K562 (cell line): ENCODE data around the gene TMEM170A. TPM values are rescaled to one million over a fixed set of nuclear protein-coding genes. Genes with fewer than 3 reads are reported as not detected.

ENCODE experiments used
- ASH1L ChIP-seq: fragments of 450-650 bp; IDR thresholded peaks from 2 replicates; pipeline ENCODE4 v1.6.1; 2018; ENCODE audit warnings: borderline replicate concordance, mild to moderate bottlenecking, low read depth; ENCODE audit not compliant: partially characterized antibody
- BMI1 ChIP-seq: fragments of 150-350 bp; IDR thresholded peaks from 2 replicates; pipeline ENCODE4 v1.6.1; 2014; ENCODE audit warnings: low read length
- CREBBP ChIP-seq: IDR thresholded peaks from one replicate; pipeline ENCODE4 v1.6.1; 2012; ENCODE audit warnings: low read depth, mild to moderate bottlenecking, control low read depth, inconsistent platforms, low read length
- HDAC2 ChIP-seq: fragments of 450-650 bp; IDR thresholded peaks from 2 replicates; pipeline ENCODE4 v1.6.1; 2016; ENCODE audit warnings: mild to moderate bottlenecking
- HNRNPLL ChIP-seq: fragments of 200-400 bp; formaldehyde crosslinking; IDR thresholded peaks from 2 replicates; pipeline ENCODE4 v1.6.1; 2017; ENCODE audit warnings: low read length, low read depth, mild to moderate bottlenecking; ENCODE audit not compliant: poor library complexity, severe bottlenecking
- MTA2 ChIP-seq: fragments of 450-650 bp; IDR thresholded peaks from 2 replicates; pipeline ENCODE4 v1.6.1; 2016; ENCODE audit warnings: low read depth
- NCOR1 ChIP-seq: fragments of 450-650 bp; IDR thresholded peaks from 2 replicates; pipeline ENCODE4 v1.6.1; 2016; ENCODE audit warnings: mild to moderate bottlenecking, moderate library complexity
- PTTG1 ChIP-seq: fragments of 450-650 bp; IDR thresholded peaks from 2 replicates; pipeline ENCODE4 v1.6.1; 2016; ENCODE audit warnings: low read depth, mild to moderate bottlenecking, missing genetic modification characterization, missing compliant biosample characterization
- RAD21 ChIP-seq, 2 experiments: fragments of 250-450 bp in 1 of 2; fragments of 450-650 bp in 1 of 2; sonication (Bioruptor Pico) in 1 of 2; formaldehyde crosslinking in 1 of 2; IDR thresholded peaks in 1 of 2; conservative IDR thresholded peaks in 1 of 2; 2 replicates each; pipeline versions ENCODE4 v1.4.0 to v1.8.0; 2020 to 2022; ENCODE audit warnings: mild to moderate bottlenecking in 2 of 2, moderate library complexity in 1 of 2
- STAT5B ChIP-seq: fragments of 250-450 bp; sonication (Bioruptor Pico); IDR thresholded peaks from 2 replicates; pipeline ENCODE4 v1.8.0; 2021; ENCODE audit warnings: mild to moderate bottlenecking, inconsistent platforms
- TCF3 ChIP-seq: sonication (generic); formaldehyde crosslinking; IDR thresholded peaks from 2 replicates; pipeline ENCODE4 v1.4.0; 2020; ENCODE audit warnings: mild to moderate bottlenecking, missing genetic modification reagents
- ZEB2 ChIP-seq: fragments of 450-650 bp; IDR thresholded peaks from 2 replicates; pipeline ENCODE4 v1.6.1; 2016
- ZNF23 ChIP-seq: fragments of 250-450 bp; sonication (Bioruptor Pico); IDR thresholded peaks from 2 replicates; pipeline ENCODE4 v1.4.0; 2020; ENCODE audit warnings: mild to moderate bottlenecking
- ZNF239 ChIP-seq: fragments of 250-450 bp; sonication (Bioruptor Pico); IDR thresholded peaks from 2 replicates; pipeline ENCODE4 v1.4.0; 2020; ENCODE audit warnings: mild to moderate bottlenecking
- ZNF561 ChIP-seq: fragments of 450-650 bp; formaldehyde crosslinking; conservative IDR thresholded peaks from 2 replicates; pipeline ENCODE4 v1.4.0; 2020; ENCODE audit warnings: mild to moderate bottlenecking, moderate library complexity
- ZNF766 ChIP-seq: fragments of 200-800 bp; sonication (Bioruptor generic); conservative IDR thresholded peaks from 2 replicates; pipeline ENCODE4 v1.6.1; 2016; ENCODE audit warnings: missing genetic modification characterization, missing compliant biosample characterization
- polyA plus RNA-seq, 8 experiments: library from polyadenylated mRNA; depleted of rRNA in 4 of 8; stranded (reverse) in 5 of 8; unstranded in 3 of 8; fragments of >200 nt; fragmentation: Nextera tagmentation in 2 of 8; fragmentation: Illumina TruSeq in 1 of 8; extraction: Ambion mirVana in 2 of 8; extraction: Trizol in 1 of 8; gene quantifications; 2 replicates each; pipeline versions ENCODE4 v1.2.1 to v1.2.3, GENCODE V29; 2011 to 2014; ENCODE audit warnings: inconsistent platforms in 1 of 8, missing spikeins in 1 of 8
- total RNA-seq, 7 experiments: library from RNA; depleted of rRNA in 6 of 7; stranded (reverse); fragments of >200 nt in 6 of 7; fragmentation: Illumina TruSeq in 2 of 7; extraction: Trizol in 2 of 7; gene quantifications; 2 replicates each; pipeline versions ENCODE4 v1.2.1 to v1.2.3, GENCODE V29; 2011 to 2021; ENCODE audit warnings: low replicate concordance in 1 of 7
- TF ChIP-seq, protein P1 (sequence below): fragments of 250-450 bp; sonication (Bioruptor Pico); IDR thresholded peaks from 2 replicates; pipeline ENCODE4 v1.5.0; 2021; ENCODE audit warnings: mild to moderate bottlenecking, moderate library complexity
- TF ChIP-seq, protein P2 (sequence below): sonication (generic); formaldehyde crosslinking; IDR thresholded peaks from 2 replicates; pipeline ENCODE4 v1.5.0; 2020; ENCODE audit warnings: missing genetic modification reagents
- TF ChIP-seq, protein P3 (sequence below), 3 experiments: IDR thresholded peaks in 2 of 3; conservative IDR thresholded peaks in 1 of 3; 2 replicates each; pipeline ENCODE4 v1.5.1; 2011 to 2012; ENCODE audit warnings: low read length in 3 of 3, mild to moderate bottlenecking in 3 of 3, control low read depth in 2 of 3, improper control_type of control experiment in 1 of 3, inconsistent platforms in 1 of 3, low read depth in 1 of 3, mixed read lengths in 1 of 3, moderate library complexity in 1 of 3; ENCODE audit not compliant: insufficient read depth in 2 of 3
- TF ChIP-seq, protein P4 (sequence below): sonication (generic); formaldehyde crosslinking; IDR thresholded peaks from 2 replicates; pipeline ENCODE4 v1.8.0; 2022; ENCODE audit warnings: mild to moderate bottlenecking, missing genetic modification reagents

Gene TMEM170A
- total and polyA plus RNA-seq, 9 of the 15 experiments (the other 6 are each of a cell fraction or from before 2014, with no cell fraction given) = 6.1 to 30.2 (median 15.0) TPM

DNA sequence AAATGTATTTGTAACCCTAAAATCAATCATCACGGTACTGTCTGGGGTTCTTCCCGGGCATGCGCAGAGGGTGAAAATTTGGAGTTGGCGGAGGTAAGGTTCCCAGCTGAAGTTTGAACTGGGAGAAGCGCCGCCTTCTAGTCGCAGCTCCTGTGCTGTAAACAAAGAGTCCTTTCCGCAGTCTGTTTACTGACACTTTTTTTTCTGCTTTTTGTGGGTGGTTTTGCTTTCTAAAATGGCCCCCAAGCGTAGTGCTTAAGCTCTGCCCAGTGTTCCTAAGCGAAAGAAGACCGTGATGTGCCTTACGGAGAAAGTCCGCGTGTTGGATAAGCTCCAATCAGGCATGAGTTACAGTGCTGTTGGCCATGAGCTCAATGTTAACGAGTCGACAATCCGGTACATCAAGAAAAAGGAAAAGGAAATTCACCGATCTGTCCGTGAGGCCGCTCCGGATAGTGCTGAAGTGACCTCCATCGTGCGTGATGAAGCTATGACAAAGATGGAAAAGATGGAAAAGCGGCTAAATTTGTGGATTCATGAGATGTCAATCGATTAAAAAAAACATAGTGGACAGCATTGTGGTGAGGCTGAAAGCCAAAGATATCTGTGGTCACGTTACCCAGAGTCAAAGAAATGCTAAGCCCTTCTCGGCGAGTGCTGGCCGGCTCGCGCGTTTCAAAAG lies 30.6 kb downstream of the TMEM170A start (continued):
- TF ChIP-seq, protein P1, sequence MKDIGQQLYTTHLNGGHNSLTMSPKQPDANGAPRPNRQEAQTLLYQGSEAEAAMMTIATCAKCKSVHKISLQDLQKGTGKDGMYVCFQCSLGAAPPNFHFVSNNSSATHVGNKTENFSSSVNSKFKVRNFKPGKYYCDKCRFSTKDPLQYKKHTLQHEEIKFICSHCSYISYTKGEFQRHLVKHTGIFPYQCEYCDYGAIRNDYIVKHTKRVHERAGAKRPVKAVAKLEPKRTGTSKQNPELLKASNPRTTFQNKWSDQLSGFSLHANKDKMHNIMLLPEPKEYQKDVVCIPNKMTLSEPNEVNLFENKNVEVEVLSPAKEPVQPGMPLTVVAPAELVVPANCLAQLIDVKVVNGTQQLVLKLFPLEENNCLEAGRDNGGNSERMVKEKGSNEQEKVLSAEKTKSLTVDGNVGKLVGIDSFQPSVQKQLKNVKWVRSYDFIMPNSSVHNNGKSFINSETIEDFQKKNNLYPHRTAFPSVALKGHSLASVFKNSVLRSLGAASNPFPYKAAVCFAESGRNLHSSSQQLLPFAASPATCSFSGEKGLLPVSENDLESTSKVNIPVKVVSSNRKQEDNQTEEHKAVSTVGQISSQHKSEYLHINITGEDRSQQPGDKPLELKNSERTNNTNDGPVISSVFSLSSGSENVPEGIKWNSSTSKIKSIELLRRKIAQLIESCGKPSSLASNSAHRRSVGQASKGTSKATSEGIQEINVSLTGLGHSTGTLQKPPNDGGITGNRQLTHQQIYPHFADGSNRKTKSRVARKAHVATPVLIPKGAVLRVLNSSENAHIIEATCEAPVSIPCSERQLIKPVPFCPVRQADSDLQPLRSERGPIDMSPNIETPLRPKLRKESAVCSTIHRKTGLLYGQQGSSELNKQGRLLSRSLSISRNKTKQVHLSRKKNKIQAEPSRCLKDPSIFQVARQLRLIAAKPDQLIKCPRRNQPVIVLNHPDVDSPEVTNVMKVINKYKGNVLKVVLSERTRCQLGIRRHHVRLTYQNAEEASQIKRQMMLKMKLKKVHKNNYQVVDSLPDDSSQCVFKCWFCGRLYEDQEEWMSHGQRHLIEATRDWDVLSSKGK (CRISPR knock-in tag) = no peak
- TF ChIP-seq RAD21 (CRISPR knock-in tag; conservative IDR thresholded peaks at IDR 0.05 in 1 of 2, IDR thresholded peaks at IDR 0.05 in 1 of 2) = 0 out of 4 replicates have a peak, but pooled peaks of 1 of the 2 experiments have one; percentile 16
- peak; percentile 17 for TF ChIP-seq ASH1L
- TF ChIP-seq, protein P2, sequence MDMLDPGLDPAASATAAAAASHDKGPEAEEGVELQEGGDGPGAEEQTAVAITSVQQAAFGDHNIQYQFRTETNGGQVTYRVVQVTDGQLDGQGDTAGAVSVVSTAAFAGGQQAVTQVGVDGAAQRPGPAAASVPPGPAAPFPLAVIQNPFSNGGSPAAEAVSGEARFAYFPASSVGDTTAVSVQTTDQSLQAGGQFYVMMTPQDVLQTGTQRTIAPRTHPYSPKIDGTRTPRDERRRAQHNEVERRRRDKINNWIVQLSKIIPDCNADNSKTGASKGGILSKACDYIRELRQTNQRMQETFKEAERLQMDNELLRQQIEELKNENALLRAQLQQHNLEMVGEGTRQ (CRISPR knock-in tag) = peak; percentile 47
- no peak for TF ChIP-seq CREBBP
- no peak for TF ChIP-seq HNRNPLL
- TF ChIP-seq, protein P3, sequence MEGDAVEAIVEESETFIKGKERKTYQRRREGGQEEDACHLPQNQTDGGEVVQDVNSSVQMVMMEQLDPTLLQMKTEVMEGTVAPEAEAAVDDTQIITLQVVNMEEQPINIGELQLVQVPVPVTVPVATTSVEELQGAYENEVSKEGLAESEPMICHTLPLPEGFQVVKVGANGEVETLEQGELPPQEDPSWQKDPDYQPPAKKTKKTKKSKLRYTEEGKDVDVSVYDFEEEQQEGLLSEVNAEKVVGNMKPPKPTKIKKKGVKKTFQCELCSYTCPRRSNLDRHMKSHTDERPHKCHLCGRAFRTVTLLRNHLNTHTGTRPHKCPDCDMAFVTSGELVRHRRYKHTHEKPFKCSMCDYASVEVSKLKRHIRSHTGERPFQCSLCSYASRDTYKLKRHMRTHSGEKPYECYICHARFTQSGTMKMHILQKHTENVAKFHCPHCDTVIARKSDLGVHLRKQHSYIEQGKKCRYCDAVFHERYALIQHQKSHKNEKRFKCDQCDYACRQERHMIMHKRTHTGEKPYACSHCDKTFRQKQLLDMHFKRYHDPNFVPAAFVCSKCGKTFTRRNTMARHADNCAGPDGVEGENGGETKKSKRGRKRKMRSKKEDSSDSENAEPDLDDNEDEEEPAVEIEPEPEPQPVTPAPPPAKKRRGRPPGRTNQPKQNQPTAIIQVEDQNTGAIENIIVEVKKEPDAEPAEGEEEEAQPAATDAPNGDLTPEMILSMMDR (IDR thresholded peaks at IDR 0.05 in 2 of 3, conservative IDR thresholded peaks at IDR 0.05 in 1 of 3; ENCODE audit: insufficient read depth in 2 of 3, low read depth in 1 of 3, low read length in 3 of 3) = no peak
- no peak for TF ChIP-seq BMI1
- no peak for TF ChIP-seq ZNF561 (CRISPR knock-in tag)
- peak; percentile 74 for TF ChIP-seq ZNF766 (CRISPR knock-in tag)
- TF ChIP-seq PTTG1 (tag) = no peak
- peak; percentile 34 for TF ChIP-seq TCF3 (CRISPR knock-in tag)
- no peak for TF ChIP-seq MTA2
- TF ChIP-seq ZNF239 (CRISPR knock-in tag) = no peak
- TF ChIP-seq NCOR1 = no peak
- 0 out of 2 replicates have a peak, but pooled peaks have one; percentile 50 for TF ChIP-seq HDAC2
- no peak for TF ChIP-seq ZNF23
- TF ChIP-seq ZEB2 = no peak
- TF ChIP-seq STAT5B (CRISPR knock-in tag) = no peak
- TF ChIP-seq, protein P4, sequence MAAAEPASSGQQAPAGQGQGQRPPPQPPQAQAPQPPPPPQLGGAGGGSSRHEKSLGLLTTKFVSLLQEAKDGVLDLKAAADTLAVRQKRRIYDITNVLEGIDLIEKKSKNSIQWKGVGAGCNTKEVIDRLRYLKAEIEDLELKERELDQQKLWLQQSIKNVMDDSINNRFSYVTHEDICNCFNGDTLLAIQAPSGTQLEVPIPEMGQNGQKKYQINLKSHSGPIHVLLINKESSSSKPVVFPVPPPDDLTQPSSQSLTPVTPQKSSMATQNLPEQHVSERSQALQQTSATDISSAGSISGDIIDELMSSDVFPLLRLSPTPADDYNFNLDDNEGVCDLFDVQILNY (CRISPR knock-in tag) = 0 out of 2 replicates have a peak, but pooled peaks have one; percentile 63
